ENCODE results near the gene AP2B1.

The AP2B1 gene

GRCh38 chr17:35641032-35641431, 53.9 kb downstream of the AP2B1 start:
- no peak for DNase-seq

- DNase-seq: no peak
These were observed 58.8 kb downstream of the AP2B1 start for GRCh38 chr17:35645923-35646322.

- no peak for DNase-seq
These were observed 64.3 kb downstream of the AP2B1 start for GRCh38 chr17:35651467-35651866.

GRCh38 chr17:35653619-35654361, 66.7 kb downstream of the AP2B1 start:
- DNase-seq: no peak

- no peak for DNase-seq
These were observed 68.2 kb downstream of the AP2B1 start for GRCh38 chr17:35655303-35655702.

GRCh38 chr17:35660902-35661301, 73.8 kb downstream of the AP2B1 start:
- no peak for DNase-seq

GRCh38 chr17:35664685-35665084, 77.6 kb downstream of the AP2B1 start:
- DNase-seq: no peak

GRCh38 chr17:35665662-35666061, 78.5 kb downstream of the AP2B1 start:
- no peak for DNase-seq

GRCh38 chr17:35666070-35666469, 78.9 kb downstream of the AP2B1 start:
- no peak for DNase-seq

- no peak for DNase-seq
These were observed 79.9 kb downstream of the AP2B1 start for GRCh38 chr17:35666967-35667532.

GRCh38 chr17:35668802-35669201, 81.7 kb downstream of the AP2B1 start:
- no peak for DNase-seq

GRCh38 chr17:35674552-35674951, 87.4 kb downstream of the AP2B1 start:
- DNase-seq: no peak

- no peak for DNase-seq
These were observed 89.3 kb downstream of the AP2B1 start for GRCh38 chr17:35676441-35676840.

- no peak for DNase-seq
These were observed 92.0 kb downstream of the AP2B1 start for GRCh38 chr17:35679007-35679682.

- DNase-seq: no peak
These were observed 96.5 kb downstream of the AP2B1 start for GRCh38 chr17:35683591-35683990.

GRCh38 chr17:35684055-35684802, 97.1 kb downstream of the AP2B1 start:
- no peak for DNase-seq

- no peak for DNase-seq
These were observed 105.5 kb downstream of the AP2B1 start for GRCh38 chr17:35692512-35693210.

GRCh38 chr17:35693662-35694061, 106.5 kb downstream of the AP2B1 start:
- DNase-seq: no peak

- no peak for DNase-seq
These were observed 107.8 kb downstream of the AP2B1 start for GRCh38 chr17:35694906-35695305.

GRCh38 chr17:35695613-35696012, 108.5 kb downstream of the AP2B1 start:
- no peak for DNase-seq

GRCh38 chr17:35698800-35699199, 111.7 kb downstream of the AP2B1 start:
- no peak for DNase-seq

GRCh38 chr17:35700150-35700549, 113.0 kb downstream of the AP2B1 start:
- no peak for DNase-seq

GRCh38 chr17:35701491-35701890, 114.4 kb downstream of the AP2B1 start:
- no peak for DNase-seq

All from NCI-H345 (cell line).